ENCODE measurements around the gene CGB2.

The CGB2 gene

GRCh38 chr19:49058562-49058961 is 26.9 kb downstream of the CGB2 start:
- no peak overlapping the region for H3K27ac ChIP-seq
- H3K27me3 ChIP-seq (ENCODE audit: control insufficient read depth, insufficient read depth, low read length) = no peaks in the 10 kb centered on the region
- no peak for TF ChIP-seq CTCF (IDR thresholded peaks at IDR 0.05)
- no peak overlapping the region for H3K9ac ChIP-seq
- no peaks in the 10 kb centered on the region for H3K9me3 ChIP-seq (ENCODE audit: control insufficient read depth, low read length)
- H3K36me3 ChIP-seq (ENCODE audit: control insufficient read depth, insufficient read depth, low read length) = no peaks in the 10 kb centered on the region
- H3K4me3 ChIP-seq (ENCODE audit: low read depth, low read length) = no peak overlapping the region
- peaks cover 4% of the 10 kb centered on the region for H3K4me1 ChIP-seq
- H3K79me2 ChIP-seq = no peaks in the 10 kb centered on the region
- no peak overlapping the region for H2AFZ ChIP-seq
- H3K4me2 ChIP-seq (ENCODE audit: low read length) = no peak overlapping the region

GRCh38 chr19:49059053-49059452 is 27.4 kb downstream of the CGB2 start:
- Histone ChIP-seq H3K27me3 (ENCODE audit: control insufficient read depth, insufficient read depth, low read length) (no peaks in the 10 kb centered on the region), H3K4me1 (peaks cover 4% of the 10 kb centered on the region), H3K9ac (no peak overlapping the region), H3K4me2 (ENCODE audit: low read length) (no peak overlapping the region), H3K36me3 (ENCODE audit: control insufficient read depth, insufficient read depth, low read length) (no peaks in the 10 kb centered on the region), H3K4me3 (ENCODE audit: low read depth, low read length) (no peak overlapping the region), H3K27ac (no peak overlapping the region), H3K79me2 (no peaks in the 10 kb centered on the region), H3K9me3 (ENCODE audit: control insufficient read depth, low read length) (no peaks in the 10 kb centered on the region), H2AFZ (no peak overlapping the region)
- TF ChIP-seq CTCF (IDR thresholded peaks at IDR 0.05) = no peak

GRCh38 chr19:49061000-49061399 is 29.3 kb downstream of the CGB2 start:
- no peaks in the 10 kb centered on the region for H3K36me3 ChIP-seq (ENCODE audit: control insufficient read depth, insufficient read depth, low read length)
- H3K4me3 ChIP-seq (ENCODE audit: low read depth, low read length) = no peak overlapping the region
- peaks cover 4% of the 10 kb centered on the region for H3K4me1 ChIP-seq
- H3K79me2 ChIP-seq = no peaks in the 10 kb centered on the region
- no peaks in the 10 kb centered on the region for H3K27me3 ChIP-seq (ENCODE audit: control insufficient read depth, insufficient read depth, low read length)
- no peak overlapping the region for H3K27ac ChIP-seq
- no peak overlapping the region for H3K9ac ChIP-seq
- no peaks in the 10 kb centered on the region for H3K9me3 ChIP-seq (ENCODE audit: control insufficient read depth, low read length)
- no peak overlapping the region for H3K4me2 ChIP-seq (ENCODE audit: low read length)
- H2AFZ ChIP-seq = no peak overlapping the region
- no peak for TF ChIP-seq CTCF (IDR thresholded peaks at IDR 0.05)

- Histone ChIP-seq H3K4me1 (peaks cover 4% of the 10 kb centered on the region), H3K9me3 (ENCODE audit: control insufficient read depth, low read length) (no peaks in the 10 kb centered on the region), H3K27me3 (ENCODE audit: control insufficient read depth, insufficient read depth, low read length) (no peaks in the 10 kb centered on the region), H3K4me3 (ENCODE audit: low read depth, low read length) (no peak overlapping the region), H3K79me2 (no peaks in the 10 kb centered on the region), H2AFZ (no peak overlapping the region), H3K4me2 (ENCODE audit: low read length) (no peak overlapping the region), H3K27ac (no peak overlapping the region), H3K9ac (no peak overlapping the region), H3K36me3 (ENCODE audit: control insufficient read depth, insufficient read depth, low read length) (no peaks in the 10 kb centered on the region)
- TF ChIP-seq CTCF (IDR thresholded peaks at IDR 0.05) = no peak
Observed at GRCh38 chr19:49061445-49061844, 29.8 kb downstream of the CGB2 start.

- no peak overlapping the region for H3K4me2 ChIP-seq (ENCODE audit: low read length)
- no peaks in the 10 kb centered on the region for H3K9me3 ChIP-seq (ENCODE audit: control insufficient read depth, low read length)
- H3K27ac ChIP-seq = no peak overlapping the region
- H3K79me2 ChIP-seq = no peaks in the 10 kb centered on the region
- H3K4me3 ChIP-seq (ENCODE audit: low read depth, low read length) = no peak overlapping the region
- no peak for TF ChIP-seq CTCF (IDR thresholded peaks at IDR 0.05)
- no peaks in the 10 kb centered on the region for H3K27me3 ChIP-seq (ENCODE audit: control insufficient read depth, insufficient read depth, low read length)
- no peaks in the 10 kb centered on the region for H3K36me3 ChIP-seq (ENCODE audit: control insufficient read depth, insufficient read depth, low read length)
- H2AFZ ChIP-seq = no peak overlapping the region
- H3K9ac ChIP-seq = no peak overlapping the region
- H3K4me1 ChIP-seq = no peaks in the 10 kb centered on the region
Observed at GRCh38 chr19:49064029-49064629, 32.4 kb downstream of the CGB2 start.
